Hepatocyte (in vitro differentiated cells): ENCODE results near the gene MAP3K4. TPM values are rescaled to one million over a fixed set of nuclear protein-coding genes. Genes with fewer than 3 reads are reported as not detected.

Source experiments
- DNase-seq: peaks from one replicate; pipeline ENCODE4 v3.0.0-alpha.2; 2016; ENCODE audit warnings: low spot score
- H2AFZ ChIP-seq: fragments of 200-600 bp; sonication (generic); 2 replicates; pipeline ENCODE4 v1.6.0; 2016; ENCODE audit warnings: antibody characterized with exemption, mild to moderate bottlenecking
- H3K27ac ChIP-seq: fragments of 200-600 bp; sonication (generic); 2 replicates; pipeline ENCODE4 v1.5.1; 2016; ENCODE audit warnings: mild to moderate bottlenecking
- H3K27me3 ChIP-seq: fragments of 200-600 bp; sonication (generic); 2 replicates; pipeline ENCODE4 v1.6.1; 2016
- H3K36me3 ChIP-seq: fragments of 200-600 bp; sonication (generic); replicated peaks from 2 replicates; pipeline ENCODE4 v1.5.1; 2016; ENCODE audit warnings: low read depth; ENCODE audit not compliant: insufficient read depth
- H3K4me1 ChIP-seq: fragments of 200-600 bp; sonication (generic); 2 replicates; pipeline ENCODE4 v1.5.1; 2016; ENCODE audit warnings: mild to moderate bottlenecking, moderate library complexity; ENCODE audit not compliant: insufficient read depth
- H3K4me2 ChIP-seq: fragments of 200-600 bp; sonication (generic); 2 replicates; pipeline ENCODE4 v1.6.0; 2016
- H3K4me3 ChIP-seq: fragments of 200-600 bp; sonication (generic); 2 replicates; pipeline ENCODE4 v1.5.1; 2016; ENCODE audit warnings: mild to moderate bottlenecking
- H3K79me2 ChIP-seq: fragments of 200-600 bp; sonication (generic); 2 replicates; pipeline ENCODE4 v1.6.0; 2017; ENCODE audit warnings: mild to moderate bottlenecking
- H3K9me2 ChIP-seq: fragments of 200-600 bp; sonication (generic); replicated peaks from 2 replicates; pipeline ENCODE4 v1.6.0; 2017; ENCODE audit warnings: mild to moderate bottlenecking; ENCODE audit not compliant: insufficient read depth
- H3K9me3 ChIP-seq: fragments of 200-600 bp; sonication (generic); 2 replicates; pipeline ENCODE4 v1.5.1; 2016; ENCODE audit warnings: low read depth, mild to moderate bottlenecking
- H4K20me1 ChIP-seq: fragments of 200-600 bp; sonication (generic); 2 replicates; pipeline ENCODE4 v1.6.0; 2016; ENCODE audit warnings: mild to moderate bottlenecking; ENCODE audit not compliant: insufficient read depth, poor library complexity, severe bottlenecking
- CTCF ChIP-seq: fragments of 200-600 bp; sonication (generic); IDR thresholded peaks from 2 replicates; pipeline ENCODE4 v1.5.1; 2016; ENCODE audit warnings: antibody characterized with exemption, mild to moderate bottlenecking; ENCODE audit not compliant: poor library complexity
- EZH2 ChIP-seq: fragments of 200-600 bp; sonication (generic); IDR thresholded peaks from 2 replicates; pipeline ENCODE4 v1.6.1; 2016; ENCODE audit warnings: antibody characterized with exemption, mild to moderate bottlenecking, borderline replicate concordance
- EZH2phosphoT487 ChIP-seq: fragments of 200-600 bp; sonication (generic); IDR thresholded peaks from one replicate; pipeline ENCODE4 v1.6.1; 2018; ENCODE audit warnings: antibody characterized with exemption, mild to moderate bottlenecking, low read depth, moderate library complexity; ENCODE audit not compliant: unreplicated experiment, severe bottlenecking
- WGBS: methylation state at CpG from one replicate; pipeline ENCODE4 v1.1.6; 2016; ENCODE audit warnings: low lambda C conversion rate; ENCODE audit errors: missing lambda C conversion rate; 5-methylcytosine and 5-hydroxymethylcytosine counted together
- polyA plus RNA-seq: library from polyadenylated mRNA; unstranded; fragments of >200 nt; fragmentation: Nextera tagmentation; extraction: Ambion mirVana; gene quantifications from 2 replicates; pipeline ENCODE4 v1.2.1, GENCODE V29; 2016
- total RNA-seq: library from RNA; depleted of rRNA; stranded (reverse); fragments of >200 nt; gene quantifications from 2 replicates; pipeline ENCODE4 v1.2.3, GENCODE V29; 2014

Gene MAP3K4
- total and polyA plus RNA-seq, 2 experiments from 2014 or later: 10.9 to 21.5 TPM

GRCh38 chr6:161130967-161131766 is 139.6 kb downstream of the MAP3K4 start:
- no peak overlapping the region for H2AFZ ChIP-seq
- H3K4me2 ChIP-seq: no peak overlapping the region
- DNase-seq: no peak
- no peaks in the 10 kb centered on the region for H3K27me3 ChIP-seq
- peaks cover under 1% of the 10 kb centered on the region for H3K9me3 ChIP-seq
- TF ChIP-seq EZH2 (no peak), CTCF (no peak), EZH2phosphoT487 (no peak)
- H3K79me2 ChIP-seq: no peaks in the 10 kb centered on the region
- no peak overlapping the region for H3K27ac ChIP-seq
- no peak overlapping the region for H3K4me3 ChIP-seq
- no peaks in the 10 kb centered on the region for H3K4me1 ChIP-seq
- H4K20me1 ChIP-seq: no peaks in the 10 kb centered on the region
- 94% methylated on average over 3 of the region's 3 CpGs for WGBS
- H3K9me2 ChIP-seq: no peaks in the 10 kb centered on the region
- H3K36me3 ChIP-seq: no peaks in the 10 kb centered on the region

GRCh38 chr6:161132384-161132783 is 140.8 kb downstream of the MAP3K4 start:
- H3K4me3 ChIP-seq: no peak overlapping the region
- no peak for TF ChIP-seq CTCF
- no peak for TF ChIP-seq EZH2phosphoT487
- TF ChIP-seq EZH2: no peak
- H4K20me1 ChIP-seq: no peaks in the 10 kb centered on the region
- no peaks in the 10 kb centered on the region for H3K9me2 ChIP-seq
- H3K27me3 ChIP-seq: no peaks in the 10 kb centered on the region
- no peaks in the 10 kb centered on the region for H3K79me2 ChIP-seq
- WGBS: 99% methylated on average over 11 of the region's 11 CpGs
- no peak for DNase-seq
- no peak overlapping the region for H3K27ac ChIP-seq
- H2AFZ ChIP-seq: no peak overlapping the region
- no peaks in the 10 kb centered on the region for H3K36me3 ChIP-seq
- no peaks in the 10 kb centered on the region for H3K9me3 ChIP-seq
- no peaks in the 10 kb centered on the region for H3K4me1 ChIP-seq
- no peak overlapping the region for H3K4me2 ChIP-seq

- H3K4me1 ChIP-seq: no peaks in the 10 kb centered on the region
- H3K27ac ChIP-seq: no peak overlapping the region
- no peak for TF ChIP-seq CTCF
- TF ChIP-seq EZH2phosphoT487: no peak
- TF ChIP-seq EZH2: no peak
- H3K4me2 ChIP-seq: no peak overlapping the region
- no peak overlapping the region for H2AFZ ChIP-seq
- no peaks in the 10 kb centered on the region for H3K9me3 ChIP-seq
- H3K79me2 ChIP-seq: no peaks in the 10 kb centered on the region
- H3K36me3 ChIP-seq: no peaks in the 10 kb centered on the region
- H4K20me1 ChIP-seq: no peaks in the 10 kb centered on the region
- H3K9me2 ChIP-seq: no peaks in the 10 kb centered on the region
- no peaks in the 10 kb centered on the region for H3K27me3 ChIP-seq
- H3K4me3 ChIP-seq: no peak overlapping the region
- DNase-seq: no peak
- WGBS: 93% methylated on average over 9 of the region's 9 CpGs
Measured at GRCh38 chr6:161133963-161134362, 142.4 kb downstream of the MAP3K4 start.
